GM10266 (cell line): ENCODE data around the gene WDR88.

ENCODE experiments used
- DNase-seq: peaks from one replicate; pipeline ENCODE4 v3.0.0; 2012; ENCODE audit errors: extremely low spot score
- CTCF ChIP-seq: IDR thresholded peaks from 2 replicates; pipeline ENCODE4 v1.5.1; 2012; ENCODE audit warnings: mild to moderate bottlenecking, low read depth; ENCODE audit not compliant: control insufficient read depth, insufficient read depth; ENCODE audit errors: missing control alignments

Gene WDR88

DNA sequence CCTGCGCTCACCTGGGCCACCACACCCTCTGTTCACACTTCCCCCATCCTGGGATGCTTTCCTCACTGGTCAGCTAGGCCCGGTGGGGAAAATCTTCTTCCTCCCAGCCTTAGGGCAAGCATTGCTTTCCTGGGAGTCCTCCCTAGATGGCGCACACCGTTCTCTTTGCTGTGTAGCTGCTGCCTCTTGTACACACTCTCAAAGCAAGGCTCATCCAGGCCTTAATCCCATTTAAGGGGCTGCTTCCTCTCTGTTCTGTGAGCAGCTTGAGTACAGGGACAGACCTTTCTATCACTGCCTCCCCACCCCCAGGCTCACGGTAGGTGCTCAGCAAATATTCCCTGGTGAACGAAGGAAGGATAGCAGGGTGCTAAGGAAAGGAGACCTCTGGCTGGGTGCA is 82.7 kb downstream of the WDR88 start:
- no peak for DNase-seq
- no peak for TF ChIP-seq CTCF

DNA sequence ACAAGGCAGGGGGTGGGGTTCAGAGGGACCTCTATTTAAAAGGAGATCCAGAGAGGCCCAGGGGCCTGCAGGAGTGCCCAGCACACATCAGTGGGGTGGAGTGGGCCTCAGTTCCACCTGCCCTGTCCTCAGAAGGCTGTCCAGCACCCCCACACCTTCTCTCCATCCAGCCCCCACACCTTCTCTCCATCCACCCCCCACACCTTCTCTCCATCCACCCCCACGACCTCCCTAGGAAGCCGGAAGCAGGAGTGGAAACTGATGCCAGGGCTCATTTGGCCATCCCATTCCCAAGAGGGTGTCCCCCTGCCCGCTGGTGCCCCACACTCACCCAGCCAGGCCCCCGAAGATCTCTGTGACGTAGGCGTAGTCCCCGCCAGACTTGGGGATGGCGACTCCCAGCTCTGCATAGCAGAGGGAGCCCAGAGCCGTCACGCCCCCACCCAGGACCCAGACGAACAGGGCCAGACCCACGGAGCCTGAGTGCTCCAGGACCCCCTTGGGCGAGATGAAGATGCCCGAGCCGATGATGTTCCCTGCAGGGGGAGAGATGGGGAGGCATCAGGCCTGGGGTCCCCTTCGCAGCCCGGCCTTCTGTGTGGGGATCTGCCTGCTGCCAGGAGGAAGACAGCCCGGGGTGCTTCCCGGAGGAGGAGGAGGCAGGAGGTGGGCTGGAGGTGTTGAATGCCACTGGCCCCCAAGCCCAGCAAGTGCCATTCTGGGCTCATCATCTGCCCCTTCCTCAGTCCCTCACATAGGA is 83.7 kb downstream of the WDR88 start:
- no peak for DNase-seq
- no peak for TF ChIP-seq CTCF

- peak; percentile 9 for TF ChIP-seq CTCF
- DNase-seq, result no peak
These were observed 84.4 kb downstream of the WDR88 start for GRCh38 chr19:33216198-33216830.

DNA sequence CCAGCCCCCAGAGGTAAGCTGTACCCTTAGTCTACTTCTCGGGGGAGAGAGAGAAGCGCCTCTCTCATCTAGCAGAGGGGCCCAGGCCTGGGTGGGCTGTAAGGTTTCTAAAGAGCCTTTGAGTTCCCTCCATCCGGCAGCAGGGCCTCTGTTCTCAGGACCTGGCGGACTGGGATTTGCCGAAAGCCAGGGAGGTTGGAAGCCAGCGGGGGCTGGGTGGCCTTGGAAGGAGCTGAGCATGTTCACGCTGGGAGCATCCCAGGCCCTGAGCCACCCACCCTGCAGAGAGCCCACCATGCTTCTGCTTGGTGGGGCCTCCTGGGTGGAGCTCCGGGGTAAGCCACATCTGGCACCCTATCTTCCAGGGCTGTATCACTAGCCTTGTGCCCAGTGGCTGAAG is 86.0 kb downstream of the WDR88 start:
- no peak for TF ChIP-seq CTCF
- no peak for DNase-seq

DNA sequence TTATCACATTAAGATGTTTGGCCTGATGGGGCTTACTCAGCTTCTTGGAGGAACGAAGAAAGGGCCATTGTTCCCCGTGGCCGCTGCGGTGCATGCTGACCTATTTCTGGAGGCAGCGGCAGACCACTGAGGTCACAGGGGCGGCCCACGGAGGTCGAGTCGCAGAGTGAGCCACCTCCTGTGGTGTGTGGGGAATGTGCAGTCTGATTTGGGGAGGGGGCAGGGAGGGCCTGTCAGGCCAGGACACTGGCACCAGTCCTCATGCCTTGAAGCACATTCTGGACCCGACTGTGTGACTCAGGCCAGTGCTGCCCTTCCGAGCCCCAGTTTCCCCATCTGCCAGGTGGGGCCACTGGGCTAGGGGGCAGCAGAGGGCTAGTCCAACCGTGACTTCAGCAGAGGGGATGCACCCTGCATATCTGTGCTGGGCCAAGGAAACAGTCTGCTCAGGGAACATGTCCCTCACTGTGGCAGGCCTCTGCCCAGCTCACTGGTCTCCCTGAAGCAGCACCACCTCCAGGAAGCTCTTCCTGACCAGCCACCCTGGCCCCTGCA is 87.4 kb downstream of the WDR88 start:
- no peak for DNase-seq
- TF ChIP-seq CTCF, result peak; percentile 22

- no peak for DNase-seq
- no peak for TF ChIP-seq CTCF
These were observed 88.2 kb downstream of the WDR88 start for GRCh38 chr19:33220115-33220514.

DNA sequence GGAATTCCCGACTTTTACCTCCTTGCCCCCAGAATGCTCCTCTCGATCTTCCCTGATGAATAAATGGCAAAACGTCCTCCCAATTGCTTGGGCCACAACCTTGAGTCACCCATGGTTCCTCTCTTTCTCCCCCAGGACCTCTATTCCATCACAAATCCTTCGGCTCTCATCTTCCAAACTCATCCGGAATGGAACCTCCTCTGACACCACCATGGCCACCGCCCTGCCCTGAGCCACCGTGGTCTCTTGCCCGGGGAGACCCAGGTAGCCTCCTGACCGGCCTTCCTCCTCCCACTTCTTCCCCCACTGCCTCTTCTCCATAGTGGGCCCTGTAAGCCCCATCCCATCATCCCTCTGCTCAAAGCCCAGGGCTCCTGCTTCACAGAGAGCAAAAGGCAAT is 88.8 kb downstream of the WDR88 start:
- no peak for TF ChIP-seq CTCF
- no peak for DNase-seq
